Activated CD8-positive, alpha-beta memory T cell treated with anti-CD3 and anti-CD28 coated beads for 48 hours (primary cell): ENCODE results near the gene EZH1.

Source experiments
- DNase-seq, 3 experiments: peaks; one replicate each; pipeline ENCODE4 v3.0.0-alpha.2; 2020; ENCODE audit warnings: low read depth in 2 of 3, low spot score in 2 of 3

The EZH1 gene

GRCh38 chr17:42744806-42745617 lies at the start of gene EZH1:
TSS of gene EZH1 (minus strand) at chr17:42745040. CDS start at chr17:42728941, 16,099 bp downstream.
- DNase-seq = peak; percentile 80 to 92 (median 89)

GRCh38 chr17:42792545-42792944 lies 47.7 kb upstream of the EZH1 start:
- no peak for DNase-seq

GRCh38 chr17:42791948-42792347 lies 47.1 kb upstream of the EZH1 start:
- no peak for DNase-seq

- no peak for DNase-seq
Measured at GRCh38 chr17:42787266-42787665, 42.4 kb upstream of the EZH1 start.

- no peak for DNase-seq
Measured at GRCh38 chr17:42784811-42785592, 40.2 kb upstream of the EZH1 start.

- DNase-seq = no peak
Measured at GRCh38 chr17:42784409-42784808, 39.6 kb upstream of the EZH1 start.

- no peak for DNase-seq
Measured at GRCh38 chr17:42783791-42784138, 38.9 kb upstream of the EZH1 start.

- DNase-seq = no peak
Measured at GRCh38 chr17:42783062-42783790, 38.4 kb upstream of the EZH1 start.

GRCh38 chr17:42782166-42783061 lies 37.6 kb upstream of the EZH1 start:
- no peak for DNase-seq

- no peak for DNase-seq
Measured at GRCh38 chr17:42781639-42782165, 36.9 kb upstream of the EZH1 start.

- DNase-seq = no peak
Measured at GRCh38 chr17:42780851-42781638, 36.2 kb upstream of the EZH1 start.

- DNase-seq = no peak
Measured at GRCh38 chr17:42779936-42780850, 35.4 kb upstream of the EZH1 start, which contains the start of gene WNK4. TSS of gene WNK4 (plus strand) at chr17:42780610. CDS start at chr17:42780699, 89 bp downstream.

- DNase-seq = no peak
Measured at GRCh38 chr17:42779304-42779935, 34.6 kb upstream of the EZH1 start.

GRCh38 chr17:42778570-42778969 lies 33.7 kb upstream of the EZH1 start:
- DNase-seq = no peak

GRCh38 chr17:42775534-42776098 lies 30.8 kb upstream of the EZH1 start:
- no peak for DNase-seq

GRCh38 chr17:42774066-42774745 lies 29.4 kb upstream of the EZH1 start:
- no peak for DNase-seq
